ENCODE results near the gene E2F3.

The E2F3 gene

GRCh38 chr6:20533746-20534294 is 132.1 kb downstream of the E2F3 start:
- no peak for DNase-seq (ENCODE audit: low spot score)

GRCh38 chr6:20534295-20535262 is 132.9 kb downstream of the E2F3 start, which contains the start of gene CDKAL1:
Gene CDKAL1, plus strand, starts transcription at chr6:20534457. Its CDS starts 11,894 bp downstream, at chr6:20546351.
- peak; percentile 89 for DNase-seq (ENCODE audit: low spot score)

- DNase-seq (ENCODE audit: low spot score): no peak
These were observed 136.5 kb downstream of the E2F3 start for GRCh38 chr6:20538131-20538662.

- DNase-seq (ENCODE audit: low spot score): no peak
These were observed 137.2 kb downstream of the E2F3 start for GRCh38 chr6:20538907-20539306.

- no peak for DNase-seq (ENCODE audit: low spot score)
These were observed 137.7 kb downstream of the E2F3 start for GRCh38 chr6:20539387-20539786.

- DNase-seq (ENCODE audit: low spot score): no peak
These were observed 139.0 kb downstream of the E2F3 start for GRCh38 chr6:20540683-20541082.

GRCh38 chr6:20541382-20541781 is 139.7 kb downstream of the E2F3 start:
- DNase-seq (ENCODE audit: low spot score): no peak

GRCh38 chr6:20542927-20543602 is 141.4 kb downstream of the E2F3 start:
- DNase-seq (ENCODE audit: low spot score): no peak

Measured in ecto neural progenitor cell (in vitro differentiated cells).